B cell (primary cell): ENCODE data around the gene GABRR2. TPM values are rescaled to one million over a fixed set of nuclear protein-coding genes. Genes with fewer than 3 reads are reported as not detected.

Experiments
- ATAC-seq: fragments of 200-7000 bp; cut with Tn5 transposase; one replicate; pipeline ENCODE4 v1.10.0; 2021; ENCODE audit warnings: low read depth, mild to moderate bottlenecking, moderate number of reproducible peaks, moderate library complexity
- CTCF ChIA-PET: fragments of 350-600 bp; sonication (Branson Sonifier 250); formaldehyde crosslinking; loops from one replicate; lab custom pipeline; 2021; ENCODE audit warnings: antibody characterized with exemption, inconsistent platforms; lab: Charles Lee
- POLR2A ChIA-PET: fragments of 350-600 bp; sonication (Branson Sonifier 250); formaldehyde crosslinking; loops from one replicate; lab custom pipeline; 2021; ENCODE audit warnings: antibody characterized with exemption; lab: Charles Lee
- DNase-seq: peaks from one replicate; pipeline ENCODE4 v3.0.0; 2013
- H2AFZ ChIP-seq: 2 replicates; pipeline ENCODE4 v1.6.1; 2012; ENCODE audit warnings: mild to moderate bottlenecking, low read depth, low read length; ENCODE audit not compliant: insufficient read depth, poor library complexity, severe bottlenecking
- H3K27ac ChIP-seq, 2 donors: 1 replicate in 1 of 2; 2 replicates in 1 of 2; pipeline ENCODE4 v1.5.1; 2012 to 2013; ENCODE audit warnings: low read length in 2 of 2, mild to moderate bottlenecking in 2 of 2, moderate library complexity in 1 of 2
- H3K27me3 ChIP-seq, 4 experiments: fragments of 200-600 bp in 1 of 4; sonication (generic) in 1 of 4; replicated peaks in 1 of 4; 1 replicate in 2 of 4; 2 replicates in 2 of 4; pipeline versions ENCODE4 v1.6.1 to v1.7.0; 2013 to 2016; ENCODE audit warnings: low read length in 3 of 4, mild to moderate bottlenecking in 2 of 4, mixed read lengths in 1 of 4, moderate library complexity in 1 of 4; ENCODE audit not compliant: insufficient read depth in 4 of 4, control insufficient read depth in 3 of 4; ENCODE audit errors: control extremely low read depth in 1 of 4
- H3K36me3 ChIP-seq, 2 experiments: replicated peaks in 1 of 2; 1 replicate in 1 of 2; 2 replicates in 1 of 2; pipeline versions ENCODE4 v1.6.1 to v1.7.1; 2013; ENCODE audit warnings: low read length in 1 of 2; ENCODE audit not compliant: insufficient read depth in 2 of 2, control insufficient read depth in 1 of 2; ENCODE audit errors: control extremely low read depth in 1 of 2, extremely low read depth in 1 of 2
- H3K4me1 ChIP-seq, 2 donors: fragments of 200-600 bp in 1 of 2; sonication (generic) in 1 of 2; 1 replicate in 1 of 2; 2 replicates in 1 of 2; pipeline versions ENCODE4 v1.5.1 to v1.6.1; 2013 to 2017; ENCODE audit warnings: low read length in 2 of 2; ENCODE audit not compliant: control insufficient read depth in 2 of 2, insufficient read depth in 2 of 2
- H3K4me2 ChIP-seq: replicated peaks from 2 replicates; pipeline ENCODE3; 2012; ENCODE audit warnings: mild to moderate bottlenecking, low read depth, low read length; ENCODE audit not compliant: poor library complexity, severe bottlenecking
- H3K4me3 ChIP-seq, 5 experiments: fragments of 200-600 bp in 1 of 5; sonication (generic) in 1 of 5; 1 replicate in 3 of 5; 2 replicates in 2 of 5; pipeline versions ENCODE4 v1.5.1 to v1.7.0; 2011 to 2016; ENCODE audit warnings: low read length in 4 of 5, mild to moderate bottlenecking in 4 of 5, low read depth in 2 of 5, control low read depth in 1 of 5, moderate library complexity in 1 of 5; ENCODE audit not compliant: insufficient read depth in 1 of 5; ENCODE audit errors: control extremely low read depth in 1 of 5, extremely low read depth in 1 of 5
- H3K79me2 ChIP-seq: fragments of 200-600 bp; sonication (generic); one replicate; pipeline ENCODE4 v1.6.0; 2016; ENCODE audit warnings: low read length; ENCODE audit not compliant: control insufficient read depth, insufficient read depth
- H3K9ac ChIP-seq: fragments of 200-600 bp; sonication (generic); 2 replicates; pipeline ENCODE4 v1.6.1; 2017; ENCODE audit warnings: mild to moderate bottlenecking, low read length, moderate library complexity
- H3K9me3 ChIP-seq, 3 donors: one replicate each; pipeline versions ENCODE4 v1.6.1 to v1.7.1; 2013; ENCODE audit warnings: low read length in 2 of 3; ENCODE audit not compliant: control insufficient read depth in 2 of 3, insufficient read depth in 1 of 3; ENCODE audit errors: control extremely low read depth in 1 of 3
- H4K20me1 ChIP-seq: 2 replicates; pipeline ENCODE4 v1.6.0; 2012; ENCODE audit warnings: mild to moderate bottlenecking, low read length; ENCODE audit not compliant: insufficient read depth, control insufficient read depth, poor library complexity, severe bottlenecking
- H3K27ac Mint-ChIP-seq: one replicate; pipeline ENCODE4 v1.8.0; 2021; ENCODE audit warnings: mixed read lengths
- H3K27me3 Mint-ChIP-seq: one replicate; pipeline ENCODE4 v1.8.0; 2021; ENCODE audit warnings: mixed read lengths
- H3K4me1 Mint-ChIP-seq: one replicate; pipeline ENCODE4 v1.8.0; 2021; ENCODE audit warnings: mixed read lengths
- H3K4me3 Mint-ChIP-seq: one replicate; pipeline ENCODE4 v1.8.0; 2021; ENCODE audit warnings: mixed read lengths
- H3K9me3 Mint-ChIP-seq: one replicate; pipeline ENCODE4 v1.8.0; 2022; ENCODE audit warnings: mixed read lengths; ENCODE audit not compliant: insufficient read depth
- EZH2 ChIP-seq: IDR thresholded peaks from 2 replicates; pipeline ENCODE4 v1.6.1; 2012; ENCODE audit warnings: borderline replicate concordance, low read depth, mild to moderate bottlenecking, moderate library complexity, low read length; ENCODE audit not compliant: insufficient read depth, poor library complexity, severe bottlenecking
- WGBS: methylation state at CpG from one replicate; pipeline ENCODE4 v1.1.5; 2013; ENCODE audit warnings: missing lambda C conversion rate; ENCODE audit not compliant: insufficient coverage; 5-methylcytosine and 5-hydroxymethylcytosine counted together
- intact Hi-C: fragments of 100-400 bp; cut with micrococcal nuclease; formaldehyde crosslinking; loops from one replicate; pipeline ENCODE4 v1.10.0; 2022
- polyA plus RNA-seq: library from polyadenylated mRNA; depleted of rRNA; stranded (reverse); fragments of >200 nt; gene quantifications from 2 replicates; pipeline ENCODE4 v1.2.3, GENCODE V29; 2012
- total RNA-seq, 2 donors: library from RNA; stranded (reverse); fragments of 120-200 nt in 1 of 2; gene quantifications; 1 replicate in 1 of 2; 2 replicates in 1 of 2; pipeline versions ENCODE4 v1.2.3 to v1.2.4, GENCODE V29; 2013 to 2022
- TF ChIP-seq, protein P1 (sequence below): fragments of 200-600 bp; IDR thresholded peaks from one replicate; pipeline ENCODE4 v1.8.0; 2022; ENCODE audit warnings: antibody characterized with exemption, mild to moderate bottlenecking

Gene GABRR2
- total and polyA plus RNA-seq, 2 donors (not counting 1 experiment from before 2014, with no cell fraction given), result 0.59 to 4.7 TPM

DNA sequence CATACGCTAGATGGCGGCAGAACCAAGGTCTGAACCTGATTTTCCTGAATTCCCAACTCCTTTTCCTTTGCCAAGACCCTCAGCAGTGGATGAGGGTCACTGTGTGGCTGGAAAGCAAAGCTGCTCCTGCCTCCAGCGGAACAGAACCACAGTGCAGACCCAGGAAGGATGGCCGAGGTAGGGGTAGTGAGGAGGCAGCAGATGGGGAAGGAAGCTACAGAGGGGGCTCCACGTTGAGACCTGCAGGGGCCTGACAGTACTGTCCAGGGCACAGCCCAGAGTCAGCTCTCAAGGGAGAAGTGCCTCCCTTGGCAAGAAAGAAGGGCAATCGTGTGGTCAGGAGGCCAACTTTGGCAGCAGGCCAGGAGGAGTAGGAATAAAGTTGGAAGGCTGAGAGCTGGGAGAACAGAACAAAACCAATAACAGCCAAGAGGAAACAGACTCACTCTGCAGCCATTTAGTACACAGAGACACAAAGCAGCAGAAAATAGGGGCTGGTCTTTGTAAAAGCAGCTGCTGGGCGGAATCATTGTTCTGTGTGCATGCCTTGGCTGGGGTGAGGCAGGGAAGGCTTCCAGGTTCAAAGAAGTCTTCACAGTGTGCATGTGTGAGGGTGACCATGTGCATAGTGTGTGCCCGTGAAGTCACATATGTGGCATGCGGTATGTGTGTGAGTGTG, 3.1 kb downstream of the GABRR2 start:
- Histone ChIP-seq H3K27me3 (no peaks in the 10 kb centered on the region), H3K4me3 (no peak overlapping the region), H3K36me3 (peaks cover 1 to 4% of the 10 kb centered on the region in 2 experiments), H4K20me1 (no peaks in the 10 kb centered on the region), H3K27ac (no peak overlapping the region), H3K9ac (no peak overlapping the region), H3K4me2 (no peak overlapping the region), H3K9me3 (no peaks in the 10 kb centered on the region), H3K79me2 (no peaks in the 10 kb centered on the region), H3K4me1 (no peaks in the 10 kb centered on the region), H2AFZ (no peak overlapping the region)
- no peak overlapping the region for H3K4me3 Mint-ChIP-seq
- H3K9me3 Mint-ChIP-seq, result no peaks in the 10 kb centered on the region
- H3K27me3 Mint-ChIP-seq, result no peaks in the 10 kb centered on the region
- DNase-seq, result no peak
- intact Hi-C loops, result no loop called here
- CTCF ChIA-PET, result no interaction called here
- H3K27ac Mint-ChIP-seq, result no peak overlapping the region
- POLR2A ChIA-PET, result no interaction called here
- 65% methylated on average over 9 of the region's 9 CpGs for WGBS
- TF ChIP-seq EZH2, result no peak
- TF ChIP-seq, protein P1, sequence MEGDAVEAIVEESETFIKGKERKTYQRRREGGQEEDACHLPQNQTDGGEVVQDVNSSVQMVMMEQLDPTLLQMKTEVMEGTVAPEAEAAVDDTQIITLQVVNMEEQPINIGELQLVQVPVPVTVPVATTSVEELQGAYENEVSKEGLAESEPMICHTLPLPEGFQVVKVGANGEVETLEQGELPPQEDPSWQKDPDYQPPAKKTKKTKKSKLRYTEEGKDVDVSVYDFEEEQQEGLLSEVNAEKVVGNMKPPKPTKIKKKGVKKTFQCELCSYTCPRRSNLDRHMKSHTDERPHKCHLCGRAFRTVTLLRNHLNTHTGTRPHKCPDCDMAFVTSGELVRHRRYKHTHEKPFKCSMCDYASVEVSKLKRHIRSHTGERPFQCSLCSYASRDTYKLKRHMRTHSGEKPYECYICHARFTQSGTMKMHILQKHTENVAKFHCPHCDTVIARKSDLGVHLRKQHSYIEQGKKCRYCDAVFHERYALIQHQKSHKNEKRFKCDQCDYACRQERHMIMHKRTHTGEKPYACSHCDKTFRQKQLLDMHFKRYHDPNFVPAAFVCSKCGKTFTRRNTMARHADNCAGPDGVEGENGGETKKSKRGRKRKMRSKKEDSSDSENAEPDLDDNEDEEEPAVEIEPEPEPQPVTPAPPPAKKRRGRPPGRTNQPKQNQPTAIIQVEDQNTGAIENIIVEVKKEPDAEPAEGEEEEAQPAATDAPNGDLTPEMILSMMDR, result no peak
- ATAC-seq, result no peak
- H3K4me1 Mint-ChIP-seq, result peaks cover 8% of the 10 kb centered on the region

- Mint-ChIP-seq H3K4me3 (no peak overlapping the region), H3K4me1 (peaks cover 5% of the 10 kb centered on the region), H3K27me3 (no peaks in the 10 kb centered on the region), H3K9me3 (no peaks in the 10 kb centered on the region), H3K27ac (no peak overlapping the region)
- POLR2A ChIA-PET, result no interaction called here
- no peak overlapping the region for H3K27ac ChIP-seq
- H3K4me1 ChIP-seq, result no peaks in the 10 kb centered on the region
- H4K20me1 ChIP-seq, result no peaks in the 10 kb centered on the region
- ATAC-seq (no peak), DNase-seq (no peak)
- WGBS, result 63% methylated on average over 4 of the region's 5 CpGs
- CTCF ChIA-PET, result no interaction called here
- no peaks in the 10 kb centered on the region for H3K9me3 ChIP-seq
- peaks cover 1 to 4% of the 10 kb centered on the region in 2 experiments for H3K36me3 ChIP-seq
- H3K9ac ChIP-seq, result no peak overlapping the region
- no peak for TF ChIP-seq EZH2
- TF ChIP-seq, protein P1, result no peak
- H2AFZ ChIP-seq, result no peak overlapping the region
- H3K4me2 ChIP-seq, result no peak overlapping the region
- intact Hi-C loops, result no loop called here
- no peak overlapping the region for H3K4me3 ChIP-seq
- H3K79me2 ChIP-seq, result no peaks in the 10 kb centered on the region
- no peaks in the 10 kb centered on the region for H3K27me3 ChIP-seq
These were observed 3.6 kb downstream of the GABRR2 start for GRCh38 chr6:89311530-89311852.
